Bone marrow (tissue), 2 donors: ENCODE data around the gene GBP3.
"Not testable (repeated sequence)": the region's sequence is repeated elsewhere in the genome, so short reads cannot be mapped to it uniquely, and the experiment has no call there.

Experiments
- DNase-seq, 2 donors: peaks; one replicate each; lab custom pipeline; 2025; lab: John Stamatoyannopoulos, UW

The GBP3 gene

GRCh38 chr1:88979054-88979748 is 43.5 kb downstream of the GBP3 start:
- no peak for DNase-seq

GRCh38 chr1:88976235-88976634 is 46.4 kb downstream of the GBP3 start:
- no peak for DNase-seq

GRCh38 chr1:88974616-88975172 is 48.0 kb downstream of the GBP3 start:
- DNase-seq = not testable (repeated sequence)

GRCh38 chr1:88973520-88974137 is 49.0 kb downstream of the GBP3 start:
- peak in 1 of 2 donors; percentile 49 for DNase-seq

DNA sequence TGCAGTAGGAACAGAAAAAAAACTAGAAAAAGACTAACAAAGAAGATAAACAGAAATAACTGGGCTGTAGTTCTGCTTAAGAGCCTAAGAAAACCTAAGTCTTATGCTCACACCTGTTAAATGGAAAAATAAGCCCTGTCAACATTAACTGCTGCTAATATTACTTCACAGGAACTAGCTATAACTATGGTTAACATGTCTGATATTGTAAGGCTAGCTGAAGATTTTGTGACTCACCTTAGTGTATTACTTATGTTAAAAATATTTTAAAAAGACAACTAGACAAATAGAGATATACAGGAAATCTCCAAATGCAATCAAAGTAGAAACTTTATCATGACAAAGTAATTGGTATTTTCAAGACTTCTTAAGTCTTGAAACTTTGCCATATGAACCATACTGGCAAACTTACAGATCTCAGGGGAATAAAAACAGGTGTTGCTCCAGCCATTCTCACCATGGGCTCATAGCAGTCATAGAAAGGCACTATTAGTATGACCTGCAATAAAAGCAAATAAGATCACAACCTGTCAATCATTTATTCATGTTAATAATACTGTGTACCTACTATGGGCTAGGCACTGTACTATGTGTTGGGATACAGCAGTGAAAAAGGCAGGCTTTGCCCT is 60.9 kb downstream of the GBP3 start:
- DNase-seq = no peak

GRCh38 chr1:88961081-88961480 is 61.6 kb downstream of the GBP3 start:
- no peak for DNase-seq
